NB4 (cell line): ENCODE measurements around the gene DAGLA.

Experiments used
- POLR2A ChIP-seq: IDR thresholded peaks from 2 replicates; pipeline ENCODE4 v1.6.1; 2011; ENCODE audit warnings: mild to moderate bottlenecking; ENCODE audit not compliant: insufficient read length; ENCODE audit errors: extremely low read depth
- TF ChIP-seq, protein P1 (sequence below): IDR thresholded peaks from one replicate; pipeline ENCODE4 v1.5.1; 2012; ENCODE audit warnings: low read depth, low read length
- TF ChIP-seq, protein P2 (sequence below): IDR thresholded peaks from 2 replicates; pipeline ENCODE4 v1.6.1; 2011; ENCODE audit warnings: low read depth, low read length

DNA sequence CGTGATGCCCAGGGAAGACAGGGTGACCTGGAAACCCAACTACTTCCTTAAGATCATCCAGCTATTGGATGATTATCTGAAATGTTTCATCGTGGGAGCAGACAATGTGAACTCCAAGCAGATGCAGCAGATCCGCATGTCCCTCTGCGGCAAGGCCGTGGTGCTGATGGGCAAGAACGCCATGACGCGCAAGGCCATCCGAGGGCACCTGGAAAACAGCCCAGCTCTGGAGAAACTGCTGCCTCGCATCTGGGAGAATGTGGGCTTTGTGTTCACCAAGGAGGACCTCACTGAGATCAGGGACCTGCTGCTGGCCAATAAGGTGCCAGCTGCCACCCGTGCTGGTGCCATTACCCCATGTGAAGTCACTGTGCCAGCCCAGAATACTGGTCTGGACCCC is 43.5 kb upstream of the DAGLA start:
- TF ChIP-seq, protein P1, sequence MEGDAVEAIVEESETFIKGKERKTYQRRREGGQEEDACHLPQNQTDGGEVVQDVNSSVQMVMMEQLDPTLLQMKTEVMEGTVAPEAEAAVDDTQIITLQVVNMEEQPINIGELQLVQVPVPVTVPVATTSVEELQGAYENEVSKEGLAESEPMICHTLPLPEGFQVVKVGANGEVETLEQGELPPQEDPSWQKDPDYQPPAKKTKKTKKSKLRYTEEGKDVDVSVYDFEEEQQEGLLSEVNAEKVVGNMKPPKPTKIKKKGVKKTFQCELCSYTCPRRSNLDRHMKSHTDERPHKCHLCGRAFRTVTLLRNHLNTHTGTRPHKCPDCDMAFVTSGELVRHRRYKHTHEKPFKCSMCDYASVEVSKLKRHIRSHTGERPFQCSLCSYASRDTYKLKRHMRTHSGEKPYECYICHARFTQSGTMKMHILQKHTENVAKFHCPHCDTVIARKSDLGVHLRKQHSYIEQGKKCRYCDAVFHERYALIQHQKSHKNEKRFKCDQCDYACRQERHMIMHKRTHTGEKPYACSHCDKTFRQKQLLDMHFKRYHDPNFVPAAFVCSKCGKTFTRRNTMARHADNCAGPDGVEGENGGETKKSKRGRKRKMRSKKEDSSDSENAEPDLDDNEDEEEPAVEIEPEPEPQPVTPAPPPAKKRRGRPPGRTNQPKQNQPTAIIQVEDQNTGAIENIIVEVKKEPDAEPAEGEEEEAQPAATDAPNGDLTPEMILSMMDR = no peak
- no peak for TF ChIP-seq POLR2A
- TF ChIP-seq, protein P2, sequence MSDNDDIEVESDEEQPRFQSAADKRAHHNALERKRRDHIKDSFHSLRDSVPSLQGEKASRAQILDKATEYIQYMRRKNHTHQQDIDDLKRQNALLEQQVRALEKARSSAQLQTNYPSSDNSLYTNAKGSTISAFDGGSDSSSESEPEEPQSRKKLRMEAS = no peak
